ENCODE data around the gene RAB40B. TPM values are rescaled to one million over a fixed set of nuclear protein-coding genes. Genes with fewer than 3 reads are reported as not detected.

Gene RAB40B
- total and polyA plus RNA-seq, 2 donors (not counting 1 experiment from before 2014, with no cell fraction given): 4.7 to 8.0 TPM

GRCh38 chr17:82687871-82688270 is 10.6 kb downstream of the RAB40B start:
- no peaks in the 10 kb centered on the region for H4K20me1 ChIP-seq (ENCODE audit: control insufficient read depth, insufficient read depth, low read length, poor library complexity, severe bottlenecking)
- no peak overlapping the region for H2AFZ ChIP-seq (ENCODE audit: insufficient read depth, low read depth, low read length, poor library complexity, severe bottlenecking)
- TF ChIP-seq EZH2 (IDR thresholded peaks at IDR 0.05; ENCODE audit: borderline replicate concordance, insufficient read depth, low read depth, low read length, poor library complexity, severe bottlenecking) (no peak), CTCF (IDR thresholded peaks at IDR 0.05) (no peak)
- H3K9me3 ChIP-seq (ENCODE audit: control extremely low read depth in 1 of 3, control insufficient read depth in 2 of 3, insufficient read depth in 1 of 3, low read length in 2 of 3): no peaks in the 10 kb centered on the region
- H3K4me2 ChIP-seq (replicated peaks; ENCODE audit: low read depth, low read length, poor library complexity, severe bottlenecking): no peak overlapping the region
- ChIA-PET CTCF (no interaction called here), POLR2A (no interaction called here)
- H3K9ac ChIP-seq (ENCODE audit: low read length): no peak overlapping the region
- ATAC-seq (ENCODE audit: low read depth) (no peak), DNase-seq (no peak)
- Mint-ChIP-seq H3K27ac (no peak overlapping the region), H3K27me3 (no peaks in the 10 kb centered on the region), H3K9me3 (ENCODE audit: insufficient read depth) (no peaks in the 10 kb centered on the region), H3K4me3 (no peak overlapping the region), H3K4me1 (no peaks in the 10 kb centered on the region)
- no peaks in the 10 kb centered on the region for H3K36me3 ChIP-seq (replicated peaks in 1 of 2; ENCODE audit: control extremely low read depth in 1 of 2, control insufficient read depth in 1 of 2, extremely low read depth in 1 of 2, insufficient read depth in 2 of 2, low read length in 1 of 2)
- H3K4me3 ChIP-seq (ENCODE audit: control extremely low read depth in 1 of 5, extremely low read depth in 1 of 5, insufficient read depth in 1 of 5, low read depth in 2 of 5, low read length in 4 of 5): no peak overlapping the region
- H3K27ac ChIP-seq (ENCODE audit: low read length in 2 of 2): no peak overlapping the region
- intact Hi-C loops (cut with micrococcal nuclease): no loop called here
- WGBS (ENCODE audit: insufficient coverage): 100% methylated on average over 8 of the region's 9 CpGs
- no peaks in the 10 kb centered on the region for H3K79me2 ChIP-seq (ENCODE audit: control insufficient read depth, insufficient read depth, low read length)
- no peaks in the 10 kb centered on the region for H3K4me1 ChIP-seq (ENCODE audit: control insufficient read depth in 2 of 2, insufficient read depth in 2 of 2, low read length in 2 of 2)
- no peaks in the 10 kb centered on the region for H3K27me3 ChIP-seq (replicated peaks in 1 of 4; ENCODE audit: control extremely low read depth in 1 of 4, control insufficient read depth in 3 of 4, insufficient read depth in 4 of 4, low read length in 3 of 4)

- no peaks in the 10 kb centered on the region for H3K9me3 Mint-ChIP-seq (ENCODE audit: insufficient read depth)
- TF ChIP-seq EZH2 (IDR thresholded peaks at IDR 0.05; ENCODE audit: borderline replicate concordance, insufficient read depth, low read depth, low read length, poor library complexity, severe bottlenecking) (no peak), CTCF (IDR thresholded peaks at IDR 0.05) (no peak)
- DNase-seq: no peak
Observed at GRCh38 chr17:82687375-82687861, 11.1 kb downstream of the RAB40B start.

More at GRCh38 chr17:82687375-82687861, 11.1 kb downstream of the RAB40B start:
- Mint-ChIP-seq H3K27ac (no peak overlapping the region), H3K4me3 (no peak overlapping the region), H3K4me1 (no peaks in the 10 kb centered on the region), H3K27me3 (no peaks in the 10 kb centered on the region)
- no peaks in the 10 kb centered on the region for H3K36me3 ChIP-seq (replicated peaks in 1 of 2; ENCODE audit: control extremely low read depth in 1 of 2, control insufficient read depth in 1 of 2, extremely low read depth in 1 of 2, insufficient read depth in 2 of 2, low read length in 1 of 2)
- H3K4me1 ChIP-seq (ENCODE audit: control insufficient read depth in 2 of 2, insufficient read depth in 2 of 2, low read length in 2 of 2): no peaks in the 10 kb centered on the region
- WGBS (ENCODE audit: insufficient coverage): 97% methylated on average over 8 of the region's 10 CpGs
- H3K4me3 ChIP-seq (ENCODE audit: control extremely low read depth in 1 of 5, extremely low read depth in 1 of 5, insufficient read depth in 1 of 5, low read depth in 2 of 5, low read length in 4 of 5): no peak overlapping the region
- no peaks in the 10 kb centered on the region for H4K20me1 ChIP-seq (ENCODE audit: control insufficient read depth, insufficient read depth, low read length, poor library complexity, severe bottlenecking)
- no peak overlapping the region for H3K27ac ChIP-seq (ENCODE audit: low read length in 2 of 2)
- no peak overlapping the region for H3K4me2 ChIP-seq (replicated peaks; ENCODE audit: low read depth, low read length, poor library complexity, severe bottlenecking)
- no peaks in the 10 kb centered on the region for H3K9me3 ChIP-seq (ENCODE audit: control extremely low read depth in 1 of 3, control insufficient read depth in 2 of 3, insufficient read depth in 1 of 3, low read length in 2 of 3)
- POLR2A ChIA-PET: no interaction called here
- CTCF ChIA-PET: no interaction called here
- no peak for ATAC-seq (ENCODE audit: low read depth)
- no peaks in the 10 kb centered on the region for H3K27me3 ChIP-seq (replicated peaks in 1 of 4; ENCODE audit: control extremely low read depth in 1 of 4, control insufficient read depth in 3 of 4, insufficient read depth in 4 of 4, low read length in 3 of 4)
- no peak overlapping the region for H2AFZ ChIP-seq (ENCODE audit: insufficient read depth, low read depth, low read length, poor library complexity, severe bottlenecking)
- intact Hi-C loops (cut with micrococcal nuclease): no loop called here
- H3K9ac ChIP-seq (ENCODE audit: low read length): no peak overlapping the region
- H3K79me2 ChIP-seq (ENCODE audit: control insufficient read depth, insufficient read depth, low read length): no peaks in the 10 kb centered on the region

Measured in B cell (primary cell).